ENCODE data around the gene ARL8B.
"Not testable (repeated sequence)": the region's sequence is repeated elsewhere in the genome, so short reads cannot be mapped to it uniquely, and the experiment has no call there.

The ARL8B gene

GRCh38 chr3:5113726-5114125, 8.4 kb upstream of the ARL8B start:
- DNase-seq: not testable (repeated sequence)

GRCh38 chr3:5115506-5116162, 6.5 kb upstream of the ARL8B start:
- no peak for DNase-seq

DNA sequence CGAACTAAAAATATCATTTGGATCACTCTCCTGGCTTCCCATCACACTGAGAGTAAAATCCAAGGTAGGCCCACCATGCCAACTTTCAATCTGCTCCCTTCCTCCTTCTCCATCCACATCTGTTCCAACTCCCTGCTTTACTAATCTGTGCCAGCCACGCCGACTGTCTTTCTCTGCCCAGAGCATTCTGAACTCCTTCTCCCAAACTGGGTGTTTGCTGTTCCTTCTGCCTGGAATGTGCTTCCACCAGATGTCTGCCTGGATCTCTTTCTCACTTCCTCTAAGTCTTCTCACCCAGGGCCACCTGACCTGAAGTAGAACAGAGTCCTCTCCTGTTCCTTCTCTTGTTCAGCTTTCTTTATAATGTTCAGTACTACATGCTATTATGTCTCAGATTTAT, 5.6 kb upstream of the ARL8B start:
- no peak for DNase-seq

GRCh38 chr3:5120446-5120845, 1.6 kb upstream of the ARL8B start:
- DNase-seq: no peak

DNA sequence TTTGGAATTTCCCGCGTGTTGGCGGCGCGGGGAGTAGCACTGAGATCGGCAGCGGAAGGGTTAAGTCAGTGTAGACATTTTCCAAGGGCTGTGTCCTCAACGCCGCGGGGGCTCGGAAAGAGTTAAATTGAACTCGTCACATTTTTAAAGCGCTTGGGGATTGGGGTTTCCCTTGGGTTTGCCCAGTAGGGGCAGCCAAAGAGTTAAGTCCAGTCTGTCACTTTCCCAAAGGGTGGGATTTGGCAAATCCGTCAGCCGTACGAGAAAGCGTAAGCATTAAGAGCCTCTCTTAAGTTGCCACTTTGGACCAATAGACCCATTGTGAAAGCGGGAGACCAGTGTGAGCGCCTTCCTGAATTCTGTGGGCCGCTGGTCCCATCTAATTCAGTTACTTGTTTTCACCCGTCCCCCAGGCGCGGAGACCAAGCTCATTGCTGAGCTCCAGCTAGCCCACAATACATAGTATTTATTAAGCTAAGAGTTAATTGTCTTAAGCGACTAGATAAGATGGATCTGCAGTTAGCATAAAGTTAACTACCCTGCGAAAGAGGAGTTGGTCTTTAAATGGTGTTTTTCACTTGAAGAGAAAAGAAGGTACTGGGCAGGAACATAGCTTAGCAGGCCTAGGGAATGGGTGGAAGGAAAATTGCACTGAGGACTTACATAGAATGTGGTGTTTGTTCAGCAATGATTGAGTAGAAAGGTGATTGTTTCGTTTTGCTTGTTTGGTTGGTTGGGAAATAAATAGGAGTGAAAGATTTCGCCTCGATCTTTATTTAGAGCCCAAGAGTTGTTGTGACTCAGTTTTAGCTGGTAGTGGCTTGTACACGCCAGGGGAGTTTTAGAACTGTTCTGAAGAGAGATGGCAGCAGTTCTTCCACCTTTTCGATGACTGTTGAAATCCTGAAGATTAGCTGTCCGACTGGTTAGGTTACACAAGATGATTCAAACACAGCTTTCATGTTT, 932 bp downstream of the ARL8B start:
- DNase-seq: peak in 1 of 2 donors; percentile 62

GRCh38 chr3:5123937-5124336, 1.8 kb downstream of the ARL8B start:
- no peak for DNase-seq

DNA sequence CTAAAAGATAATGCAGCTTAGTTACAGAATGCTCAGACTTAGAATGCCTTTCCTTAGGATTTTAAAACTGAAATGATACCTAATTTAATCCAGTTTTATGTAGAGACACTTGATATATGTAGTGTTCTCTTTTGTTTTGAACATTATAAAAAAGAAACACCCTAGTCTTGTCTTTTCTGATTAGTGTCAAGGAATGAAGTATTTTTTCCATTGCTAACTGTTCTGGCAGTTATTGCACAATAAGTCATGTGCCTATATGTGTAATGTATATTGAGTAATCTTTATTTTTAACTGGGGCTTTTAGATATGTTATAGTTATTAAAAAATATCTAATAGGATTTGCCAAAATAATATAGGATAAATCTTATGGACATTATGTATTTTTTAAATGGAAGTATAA, 4.5 kb downstream of the ARL8B start:
- peak in 1 of 2 donors; percentile 16 for DNase-seq

DNA sequence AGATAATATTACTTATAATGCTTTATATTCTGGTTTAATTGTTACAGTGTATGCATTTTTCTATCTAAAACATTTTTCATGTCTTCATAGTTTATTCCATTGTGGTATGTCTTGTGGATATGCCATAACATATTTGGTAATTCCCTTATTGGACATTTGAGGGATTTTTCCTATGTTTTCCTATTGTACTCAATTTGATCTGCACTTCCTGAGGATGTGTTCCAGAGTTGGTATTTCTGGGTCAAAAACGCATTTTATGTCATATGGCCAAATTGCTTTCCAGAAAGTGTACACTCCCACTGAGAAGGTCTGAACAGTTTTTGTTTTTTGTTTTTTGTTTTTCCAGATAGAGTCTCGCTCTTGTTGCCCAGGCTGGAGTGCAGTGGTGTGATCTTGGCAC, 6.8 kb downstream of the ARL8B start:
- DNase-seq: no peak

GRCh38 chr3:5133239-5134018, 11.3 kb downstream of the ARL8B start:
- no peak for DNase-seq

- no peak for DNase-seq
Observed at GRCh38 chr3:5134019-5134391, 11.9 kb downstream of the ARL8B start.

- DNase-seq: no peak
Observed at GRCh38 chr3:5134499-5134898, 12.4 kb downstream of the ARL8B start.

- peak in 1 of 2 donors; percentile 91 for DNase-seq
Observed at GRCh38 chr3:5136211-5136918, 14.3 kb downstream of the ARL8B start.

GRCh38 chr3:5136919-5137429, 14.9 kb downstream of the ARL8B start:
- no peak for DNase-seq

DNA sequence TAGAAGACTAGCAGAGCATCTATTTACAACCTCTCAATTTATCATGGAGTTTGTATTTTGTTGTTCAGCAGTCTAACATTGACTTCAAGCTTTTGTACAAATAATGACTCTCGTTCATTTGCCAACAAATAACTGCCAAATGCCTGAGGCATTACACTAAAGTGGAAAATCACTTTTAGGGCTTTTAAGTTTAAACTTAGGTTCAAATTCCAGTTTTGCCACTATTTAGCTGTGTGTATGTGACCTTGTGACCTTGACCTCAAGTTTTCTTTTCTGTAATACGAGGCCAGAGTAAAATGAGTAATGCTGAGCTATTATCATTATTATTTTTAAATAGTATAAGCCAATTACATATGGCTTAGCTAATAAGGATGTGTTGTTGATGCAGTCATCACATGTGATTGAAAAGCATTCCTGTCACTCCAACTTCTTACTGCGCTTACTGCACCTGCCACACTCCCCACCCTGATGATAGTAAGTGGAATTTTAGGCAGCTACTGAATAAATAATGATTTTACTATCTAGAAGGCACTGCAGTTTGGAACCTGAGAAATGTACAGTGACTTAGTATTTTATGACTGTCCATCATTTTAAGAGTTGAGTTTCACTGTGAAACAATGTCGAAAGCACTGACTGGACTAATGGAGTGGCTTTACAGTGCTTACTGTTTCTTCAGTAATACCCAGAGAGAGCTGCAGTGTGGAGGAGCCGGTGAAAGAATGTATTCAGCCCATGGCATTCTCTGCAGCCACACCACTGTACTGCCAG, 16.3 kb downstream of the ARL8B start:
- no peak for DNase-seq

- no peak for DNase-seq
Observed at GRCh38 chr3:5140230-5140621, 18.1 kb downstream of the ARL8B start.

- DNase-seq: no peak
Observed at GRCh38 chr3:5140839-5141238, 18.7 kb downstream of the ARL8B start.

DNA sequence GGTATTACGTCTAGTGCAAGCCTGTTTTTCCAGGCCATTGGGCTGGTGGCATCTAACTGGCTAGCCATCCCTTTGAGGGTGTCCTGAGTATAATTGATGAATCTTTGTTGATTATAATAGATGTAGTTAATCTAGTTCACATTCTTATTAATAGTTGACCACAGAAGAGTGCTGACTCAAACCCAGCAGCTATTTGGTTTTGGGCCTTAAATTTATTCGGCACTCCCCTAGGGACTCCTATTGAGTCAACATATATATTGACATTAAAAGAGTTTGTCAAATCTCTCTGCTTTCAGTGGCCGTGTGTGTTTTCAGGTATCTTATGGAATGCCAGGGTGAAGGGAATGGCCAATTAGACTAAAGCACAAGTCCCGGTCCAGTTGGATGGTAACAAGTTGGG, 19.7 kb downstream of the ARL8B start:
- no peak for DNase-seq

DNA sequence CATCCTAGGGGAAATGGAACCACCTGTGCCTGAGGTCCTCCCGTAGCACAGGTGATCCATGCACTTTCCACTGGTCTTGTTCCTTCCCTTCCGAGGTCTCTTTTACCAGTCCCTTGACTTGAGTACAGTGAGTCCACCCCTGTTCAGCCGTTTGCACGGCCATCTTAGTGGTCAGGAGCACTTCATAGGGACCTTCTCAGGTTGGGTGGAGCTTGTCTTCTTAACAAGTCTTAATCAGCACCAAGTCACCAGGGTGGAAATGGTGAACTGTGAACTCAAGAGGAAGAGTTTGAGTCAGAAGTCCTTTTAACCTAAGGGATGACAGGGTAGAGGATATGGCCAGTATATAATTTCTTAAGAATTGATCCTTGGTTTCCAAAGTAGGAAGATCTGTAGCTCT, 21.4 kb downstream of the ARL8B start:
- DNase-seq: no peak

- no peak for DNase-seq
Observed at GRCh38 chr3:5144316-5144994, 22.4 kb downstream of the ARL8B start.

DNA sequence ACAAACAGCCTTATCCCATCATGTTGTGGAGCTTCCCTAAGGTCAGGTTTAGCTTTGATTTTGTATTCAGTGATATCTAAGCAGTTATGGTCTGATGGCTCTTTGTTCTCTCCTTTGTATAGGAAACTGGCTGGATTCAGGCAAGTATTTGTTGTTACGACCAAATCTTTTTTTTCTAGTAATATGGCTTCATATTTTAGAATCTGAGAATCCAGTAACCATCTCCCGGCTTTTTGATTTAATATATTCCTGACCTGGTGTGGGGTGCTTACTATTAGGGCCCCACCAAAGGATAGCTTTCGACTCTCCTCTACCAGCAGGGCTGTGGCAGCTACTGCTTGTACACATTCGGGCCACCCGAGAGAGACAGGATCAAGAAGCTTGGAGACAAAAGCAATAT, 23.0 kb downstream of the ARL8B start:
- DNase-seq: no peak

- DNase-seq: not testable (repeated sequence)
Observed at GRCh38 chr3:5147152-5147551, 25.1 kb downstream of the ARL8B start.
